ENCODE data around the gene NOC4L.

Gene NOC4L

GRCh38 chr12:132158677-132159554 lies 14.7 kb downstream of the NOC4L start:
- DNase-seq, result no peak

GRCh38 chr12:132159555-132160003 lies 15.3 kb downstream of the NOC4L start:
- no peak for DNase-seq

GRCh38 chr12:132160016-132160415 lies 15.8 kb downstream of the NOC4L start:
- no peak for DNase-seq

GRCh38 chr12:132160601-132161035 lies 16.4 kb downstream of the NOC4L start:
- no peak for DNase-seq

GRCh38 chr12:132161036-132161781 lies 17.0 kb downstream of the NOC4L start:
- DNase-seq, result no peak

- no peak for DNase-seq
These were observed 17.7 kb downstream of the NOC4L start for GRCh38 chr12:132161796-132162507.

GRCh38 chr12:132162508-132163031 lies 18.3 kb downstream of the NOC4L start:
- no peak for DNase-seq

GRCh38 chr12:132163041-132163910 lies 19.0 kb downstream of the NOC4L start:
- DNase-seq, result no peak

GRCh38 chr12:132163911-132164288 lies 19.6 kb downstream of the NOC4L start:
- DNase-seq, result no peak

GRCh38 chr12:132164426-132164825 lies 20.2 kb downstream of the NOC4L start:
- no peak for DNase-seq

- no peak for DNase-seq
These were observed 21.3 kb downstream of the NOC4L start for GRCh38 chr12:132165584-132165983.

GRCh38 chr12:132166093-132166492 lies 21.8 kb downstream of the NOC4L start:
- no peak for DNase-seq

- no peak for DNase-seq
These were observed 22.7 kb downstream of the NOC4L start for GRCh38 chr12:132166801-132167591.

GRCh38 chr12:132167611-132168310 lies 23.5 kb downstream of the NOC4L start:
- no peak for DNase-seq

- no peak for DNase-seq
These were observed 24.2 kb downstream of the NOC4L start for GRCh38 chr12:132168311-132169031.

- DNase-seq, result no peak
These were observed 25.1 kb downstream of the NOC4L start for GRCh38 chr12:132169376-132169775.

- no peak for DNase-seq
These were observed 25.9 kb downstream of the NOC4L start for GRCh38 chr12:132170094-132170636.

- DNase-seq, result no peak
These were observed 26.5 kb downstream of the NOC4L start for GRCh38 chr12:132170637-132171292.

All from 8988T (cell line).